Spleen (tissue), 11 donors: Measurements from ENCODE around the gene STIM1. TPM values are rescaled to one million over a fixed set of nuclear protein-coding genes. Genes with fewer than 3 reads are reported as not detected.

Experiments
- DNase-seq: peaks from one replicate; pipeline ENCODE4 v3.0.0-alpha.2; 2020
- H3K27ac ChIP-seq, 8 donors: fragments of 200-600 bp; sonication (generic) in 7 of 8; 1 replicate in 4 of 8; 2 replicates in 4 of 8; pipeline versions ENCODE4 v1.5.0 to v1.8.0; 2016 to 2021; ENCODE audit warnings: inconsistent platforms in 4 of 8, mild to moderate bottlenecking in 4 of 8, moderate library complexity in 1 of 8
- H3K27me3 ChIP-seq, 7 donors: fragments of 200-600 bp; sonication (generic) in 6 of 7; replicated peaks in 1 of 7; 1 replicate in 4 of 7; 2 replicates in 3 of 7; pipeline versions ENCODE4 v1.5.0 to v1.8.0; 2016 to 2021; ENCODE audit warnings: inconsistent platforms in 3 of 7, mild to moderate bottlenecking in 1 of 7
- H3K36me3 ChIP-seq, 6 donors: fragments of 200-600 bp; sonication (generic) in 5 of 6; 1 replicate in 4 of 6; 2 replicates in 2 of 6; pipeline versions ENCODE4 v1.5.0 to v1.8.0; 2016 to 2021; ENCODE audit warnings: inconsistent platforms in 2 of 6
- H3K4me1 ChIP-seq, 6 donors: fragments of 200-600 bp; sonication (generic) in 5 of 6; 1 replicate in 3 of 6; 2 replicates in 3 of 6; pipeline versions ENCODE4 v1.5.0 to v1.8.0; 2016 to 2021; ENCODE audit warnings: inconsistent platforms in 3 of 6
- H3K4me3 ChIP-seq, 8 donors: fragments of 200-600 bp; sonication (generic) in 7 of 8; 1 replicate in 4 of 8; 2 replicates in 4 of 8; pipeline versions ENCODE4 v1.5.0 to v1.8.0; 2016 to 2021; ENCODE audit warnings: inconsistent platforms in 4 of 8, mild to moderate bottlenecking in 4 of 8, moderate library complexity in 2 of 8
- H3K9me3 ChIP-seq, 8 donors: fragments of 200-600 bp; sonication (generic) in 7 of 8; 1 replicate in 4 of 8; 2 replicates in 4 of 8; pipeline versions ENCODE4 v1.5.0 to v1.8.0; 2016 to 2021; ENCODE audit warnings: inconsistent platforms in 4 of 8
- POLR2A ChIP-seq, 3 donors: fragments of 450-650 bp; IDR thresholded peaks; one replicate each; pipeline ENCODE4 v1.5.1; 2017; ENCODE audit warnings: antibody characterized with exemption in 3 of 3, mild to moderate bottlenecking in 1 of 3
- POLR2AphosphoS5 ChIP-seq, 3 donors: sonication (generic); formaldehyde crosslinking; IDR thresholded peaks; one replicate each; pipeline ENCODE4 v1.5.1; 2017; ENCODE audit warnings: antibody characterized with exemption in 3 of 3
- WGBS, 5 donors: extraction: QIAGEN DNeasy Blood & Tissue Kit in 3 of 5; methylation state at CpG; one replicate each; pipeline versions ENCODE4 v1.1.5 to v1.1.7; 2013 to 2018; 5-methylcytosine and 5-hydroxymethylcytosine counted together
- intact Hi-C: fragments of 100-400 bp; cut with DNase I; formaldehyde crosslinking; loops from one replicate; pipeline ENCODE4 v1.15.0; 2023; ENCODE audit warnings: low total_unique reads
- polyA plus RNA-seq, 3 donors: library from polyadenylated mRNA; stranded (reverse); fragments of 200-250 nt; gene quantifications; one replicate each; pipeline ENCODE4 v1.2.1, GENCODE V29; 2013
- total RNA-seq, 7 donors: library from RNA; depleted of rRNA in 3 of 7; stranded (reverse); fragments of >200 nt in 3 of 7; fragmentation: NEBNext Ultra II Directional in 4 of 7; extraction: Animal tissue kit (Norgen Biotek cat#: 25700) in 4 of 7; gene quantifications; one replicate each; pipeline versions ENCODE4 v1.1.0 to v1.2.1, GENCODE V29; 2016 to 2021
- TF ChIP-seq, protein P1 (sequence below), 11 experiments: fragments of 200-600 bp in 7 of 11; fragments of 450-650 bp in 4 of 11; sonication (generic) in 4 of 11; IDR thresholded peaks in 8 of 11; conservative IDR thresholded peaks in 3 of 11; 1 replicate in 7 of 11; 2 replicates in 4 of 11; pipeline versions ENCODE4 v1.4.0 to v1.8.0; 2016 to 2021; ENCODE audit warnings: antibody characterized with exemption in 11 of 11, inconsistent platforms in 4 of 11, mild to moderate bottlenecking in 1 of 11
- donor health status: healthy with polysubstance abuse.
- donor health status: DM: no; HTN: no; CAD: no; lungs with moderate emphysema.
- donor health status: DM: no; HTN: no; CAD: no.
- donor health status: Bipolar disorder and iron deficiency.
- donor health status: healthy.
- donor health status: DM: no; HTN: no; CAD: no.
- donor health status: DM: yes; HTN: yes; CAD: no.

The STIM1 gene
- total and polyA plus RNA-seq, 10 donors = 13.0 to 85.2 (median 58.0) TPM

DNA sequence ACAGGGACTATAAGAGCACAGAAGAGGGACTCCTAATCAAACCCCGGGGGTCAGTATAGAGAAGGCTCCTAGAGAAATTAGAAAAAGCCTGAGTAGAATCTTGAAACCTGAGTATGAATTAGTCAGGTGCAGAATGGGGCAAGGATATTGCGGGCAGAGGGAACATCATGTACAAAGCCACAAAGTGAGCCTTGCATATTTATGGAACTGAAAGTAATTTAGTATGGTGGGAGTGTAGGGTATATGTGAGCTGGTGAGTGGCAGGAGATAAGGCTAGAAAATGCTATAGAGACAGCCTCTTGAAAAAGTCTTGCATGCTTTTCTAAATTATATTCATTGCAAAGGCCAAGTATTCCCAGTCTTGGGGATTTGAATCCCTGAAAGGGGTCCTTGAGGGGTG is 93.7 kb downstream of the STIM1 start:
- H3K4me1 ChIP-seq = peaks cover 59 to 100% (median 91%) of the 10 kb centered on the region in 6 donors
- no peaks in the 10 kb centered on the region for H3K36me3 ChIP-seq
- no peaks in the 10 kb centered on the region for H3K9me3 ChIP-seq
- peak overlapping the region in 7 of 8 donors; percentile 39 to 94 (median 88) for H3K27ac ChIP-seq
- no peaks in the 10 kb centered on the region for H3K27me3 ChIP-seq
- intact Hi-C loops = loop anchor here (5.0 to 10.0 kb wide), 2 partner anchors 92 to 116 kb away; partner anchors contain the start of gene STIM1
- peak overlapping the region in 1 of 8 donors; percentile 16 for H3K4me3 ChIP-seq
- DNase-seq = no peak
- WGBS, 5 donors = 32 to 57% (median 42%) methylated on average over 2 of the region's 2 CpGs
- peak in 1 of 3 donors; percentile 76 for TF ChIP-seq POLR2AphosphoS5 (IDR thresholded peaks at IDR 0.05)
- TF ChIP-seq, protein P1, sequence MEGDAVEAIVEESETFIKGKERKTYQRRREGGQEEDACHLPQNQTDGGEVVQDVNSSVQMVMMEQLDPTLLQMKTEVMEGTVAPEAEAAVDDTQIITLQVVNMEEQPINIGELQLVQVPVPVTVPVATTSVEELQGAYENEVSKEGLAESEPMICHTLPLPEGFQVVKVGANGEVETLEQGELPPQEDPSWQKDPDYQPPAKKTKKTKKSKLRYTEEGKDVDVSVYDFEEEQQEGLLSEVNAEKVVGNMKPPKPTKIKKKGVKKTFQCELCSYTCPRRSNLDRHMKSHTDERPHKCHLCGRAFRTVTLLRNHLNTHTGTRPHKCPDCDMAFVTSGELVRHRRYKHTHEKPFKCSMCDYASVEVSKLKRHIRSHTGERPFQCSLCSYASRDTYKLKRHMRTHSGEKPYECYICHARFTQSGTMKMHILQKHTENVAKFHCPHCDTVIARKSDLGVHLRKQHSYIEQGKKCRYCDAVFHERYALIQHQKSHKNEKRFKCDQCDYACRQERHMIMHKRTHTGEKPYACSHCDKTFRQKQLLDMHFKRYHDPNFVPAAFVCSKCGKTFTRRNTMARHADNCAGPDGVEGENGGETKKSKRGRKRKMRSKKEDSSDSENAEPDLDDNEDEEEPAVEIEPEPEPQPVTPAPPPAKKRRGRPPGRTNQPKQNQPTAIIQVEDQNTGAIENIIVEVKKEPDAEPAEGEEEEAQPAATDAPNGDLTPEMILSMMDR (IDR thresholded peaks at IDR 0.05 in 8 of 11, conservative IDR thresholded peaks at IDR 0.05 in 3 of 11) = no peak

- DNase-seq = no peak
- WGBS, 5 donors = 50 to 81% (median 65%) methylated on average over 3 to 4 of the region's 4 CpGs
- H3K4me1 ChIP-seq = peaks cover 57 to 100% (median 84%) of the 10 kb centered on the region in 6 donors
- H3K36me3 ChIP-seq = no peaks in the 10 kb centered on the region
- TF ChIP-seq POLR2AphosphoS5 (IDR thresholded peaks at IDR 0.05) = no peak
- no peak for TF ChIP-seq POLR2A (IDR thresholded peaks at IDR 0.05)
- TF ChIP-seq, protein P1 (IDR thresholded peaks at IDR 0.05 in 8 of 11, conservative IDR thresholded peaks at IDR 0.05 in 3 of 11) = no peak
- H3K9me3 ChIP-seq = no peaks in the 10 kb centered on the region
- no peaks in the 10 kb centered on the region for H3K27me3 ChIP-seq
- intact Hi-C loops = no loop called here
- H3K4me3 ChIP-seq = no peak overlapping the region
- peak overlapping the region in 6 of 8 donors; percentile 22 to 94 (median 88) for H3K27ac ChIP-seq
These were observed 95.7 kb downstream of the STIM1 start for GRCh38 chr11:3950996-3951660.

DNA sequence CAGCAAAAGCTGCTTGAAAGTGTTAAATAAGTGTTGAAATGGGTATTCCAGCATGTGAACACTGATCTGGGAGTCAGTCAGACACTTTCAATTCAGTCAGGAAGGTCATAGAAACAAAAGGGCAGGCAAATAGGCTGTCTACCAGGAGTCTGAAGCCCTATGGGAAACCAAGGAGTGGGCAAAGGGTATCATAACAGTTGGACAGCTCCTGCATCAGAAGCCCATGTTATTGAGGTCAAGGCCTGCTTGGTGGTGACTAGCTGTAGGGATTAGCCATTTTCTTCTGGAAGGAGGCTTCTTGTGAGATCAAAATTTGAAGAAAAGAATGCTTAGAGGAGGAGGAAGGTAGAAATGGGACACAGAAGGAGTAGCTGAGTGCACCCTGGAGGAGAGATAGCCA is 97.3 kb downstream of the STIM1 start:
- no peak for DNase-seq
- Histone ChIP-seq H3K27ac (peak overlapping the region in 3 of 8 donors; percentile 21 to 94 (median 83)), H3K36me3 (no peaks in the 10 kb centered on the region), H3K4me1 (peaks cover 43 to 93% (median 70%) of the 10 kb centered on the region in 6 donors), H3K27me3 (no peaks in the 10 kb centered on the region), H3K9me3 (no peaks in the 10 kb centered on the region), H3K4me3 (no peak overlapping the region)
- TF ChIP-seq, protein P1 (IDR thresholded peaks at IDR 0.05 in 8 of 11, conservative IDR thresholded peaks at IDR 0.05 in 3 of 11) = no peak
- TF ChIP-seq POLR2AphosphoS5 (IDR thresholded peaks at IDR 0.05) = no peak
- no peak for TF ChIP-seq POLR2A (IDR thresholded peaks at IDR 0.05)
- intact Hi-C loops = no loop called here

- TF ChIP-seq POLR2AphosphoS5 (IDR thresholded peaks at IDR 0.05) = no peak
- no peak for TF ChIP-seq POLR2A (IDR thresholded peaks at IDR 0.05)
- TF ChIP-seq, protein P1 (IDR thresholded peaks at IDR 0.05 in 8 of 11, conservative IDR thresholded peaks at IDR 0.05 in 3 of 11) = no peak
- H3K27me3 ChIP-seq = no peaks in the 10 kb centered on the region
- 68 to 76% (median 74%) methylated on average over 3 of the region's 3 CpGs for WGBS, 5 donors
- peak overlapping the region in 3 of 8 donors; percentile 2 to 83 (median 21) for H3K27ac ChIP-seq
- peaks cover 0 to 3% (median 0%) of the 10 kb centered on the region in 6 donors for H3K36me3 ChIP-seq
- H3K9me3 ChIP-seq = no peaks in the 10 kb centered on the region
- DNase-seq = no peak
- H3K4me1 ChIP-seq = peaks cover 37 to 90% (median 64%) of the 10 kb centered on the region in 6 donors
- no peak overlapping the region for H3K4me3 ChIP-seq
- intact Hi-C loops = no loop called here
These were observed 97.9 kb downstream of the STIM1 start for GRCh38 chr11:3953327-3953726.
